Skin epidermis (tissue), 12 donors: ENCODE data around the gene RNF220.

Experiments used
- H3K27ac ChIP-seq, 21 experiments: fragments of 200-600 bp; sonication (generic) in 11 of 21; one replicate each; pipeline ENCODE4 v1.5.0; 2020; ENCODE audit warnings: mild to moderate bottlenecking in 3 of 21, inconsistent platforms in 2 of 21, moderate library complexity in 2 of 21
- H3K4me3 ChIP-seq, 7 experiments: fragments of 200-600 bp; sonication (generic) in 2 of 7; one replicate each; pipeline ENCODE4 v1.5.0; 2020; ENCODE audit warnings: inconsistent platforms in 2 of 7, mild to moderate bottlenecking in 2 of 7, moderate library complexity in 1 of 7

Gene RNF220

DNA sequence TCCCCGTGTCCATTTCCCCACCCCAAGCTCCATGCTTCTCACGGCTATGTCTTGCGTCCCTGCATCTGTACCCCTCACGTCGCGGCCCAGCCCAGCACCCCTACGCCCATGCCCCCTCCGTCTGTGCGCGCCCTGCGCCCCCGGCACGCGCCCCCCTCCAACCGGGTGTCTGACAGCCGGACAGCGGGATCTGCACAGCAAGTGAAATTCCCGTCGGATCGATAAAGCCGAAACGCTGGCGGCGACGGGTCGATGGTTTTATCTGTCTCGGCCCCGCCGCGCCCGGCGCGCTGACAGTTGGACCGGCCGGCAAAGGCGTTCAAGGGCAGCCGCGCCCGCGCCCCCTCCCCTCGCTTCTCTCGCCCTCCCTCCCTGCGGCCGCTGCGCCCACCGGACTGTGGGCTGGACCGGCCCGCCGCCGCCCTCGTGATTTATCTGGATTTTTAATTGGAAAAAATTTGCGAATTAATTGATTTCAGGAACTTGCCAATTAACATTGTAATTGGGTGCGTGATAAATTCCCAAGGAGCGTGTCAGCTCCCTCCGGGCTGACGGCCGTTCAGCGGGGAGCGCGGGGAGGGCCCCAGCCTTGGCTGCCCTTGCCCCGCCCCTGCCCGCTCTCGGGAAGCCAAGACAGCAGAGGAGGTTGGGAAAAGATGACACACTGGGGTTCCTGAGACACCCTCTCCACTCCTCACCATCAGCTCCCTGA is 212.1 kb downstream of the RNF220 start:
- H3K27ac ChIP-seq, result peak overlapping the region in 2 of 21 experiments; percentile 16 to 38
- H3K4me3 ChIP-seq, result peak overlapping the region in 6 of 7 experiments; percentile 15 to 37 (median 30)

GRCh38 chr1:44617703-44618029 is 212.6 kb downstream of the RNF220 start:
- Histone ChIP-seq H3K4me3 (peak overlapping the region in 3 of 7 experiments; percentile 30 to 37 (median 31)), H3K27ac (no peak overlapping the region)

DNA sequence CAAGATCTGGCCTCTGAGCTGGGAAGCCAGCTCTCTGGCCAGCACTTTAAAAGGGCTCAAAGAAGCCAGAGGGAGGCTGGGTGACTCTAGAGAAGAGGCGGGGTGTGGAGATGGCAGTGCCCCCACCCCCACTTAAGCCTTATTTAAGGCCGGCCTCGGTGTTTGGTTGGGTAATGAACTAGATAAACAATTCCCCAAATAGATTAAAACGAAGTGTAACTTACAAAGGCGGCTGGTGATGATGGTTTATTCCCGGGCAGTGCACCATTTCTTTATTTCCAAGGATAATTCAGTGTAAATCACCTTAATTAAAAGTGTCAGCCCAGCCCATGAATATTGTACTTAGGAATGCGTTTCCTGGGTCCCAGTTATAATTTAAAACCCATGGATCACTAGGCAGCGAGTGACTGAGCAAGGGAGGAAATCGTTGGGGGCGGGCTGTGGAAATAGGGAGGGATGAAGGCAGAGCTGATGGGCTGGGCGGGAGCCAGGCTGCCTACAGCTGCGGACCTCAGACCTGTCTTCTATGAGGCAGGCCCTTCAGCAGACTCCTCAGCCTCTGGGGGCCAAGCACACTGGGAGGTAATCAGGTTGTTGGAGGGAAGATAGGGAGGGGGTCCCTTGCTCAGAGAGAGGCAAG is 214.3 kb downstream of the RNF220 start:
- Histone ChIP-seq H3K4me3 (no peak overlapping the region), H3K27ac (no peak overlapping the region)

GRCh38 chr1:44620072-44620471 is 215.0 kb downstream of the RNF220 start:
- Histone ChIP-seq H3K27ac (no peak overlapping the region), H3K4me3 (no peak overlapping the region)

DNA sequence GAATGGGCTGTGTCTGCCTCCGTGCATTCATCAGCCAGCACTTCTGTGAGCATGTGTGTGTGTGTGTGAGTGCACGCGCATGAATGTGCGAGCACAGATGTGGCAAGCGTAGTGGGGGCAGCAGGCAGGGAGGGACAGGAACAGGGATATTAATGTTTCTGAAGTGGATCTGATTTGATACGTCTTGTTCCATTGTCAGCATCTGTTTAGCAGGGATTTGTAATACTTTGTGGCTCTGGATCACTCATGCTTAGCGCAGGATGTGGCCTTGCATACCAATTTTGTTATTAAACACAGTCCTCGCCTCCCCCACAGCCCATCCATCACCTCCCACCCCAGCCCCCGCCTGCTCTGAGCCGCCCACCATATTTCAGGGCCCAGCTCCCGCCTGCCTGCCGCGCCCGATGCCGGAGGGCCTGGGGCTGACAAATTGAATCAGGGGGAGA is 216.8 kb downstream of the RNF220 start:
- H3K27ac ChIP-seq, result no peak overlapping the region
- no peak overlapping the region for H3K4me3 ChIP-seq

GRCh38 chr1:44624268-44624901 is 219.3 kb downstream of the RNF220 start:
- Histone ChIP-seq H3K27ac (no peak overlapping the region), H3K4me3 (no peak overlapping the region)

- H3K27ac ChIP-seq, result no peak overlapping the region
- no peak overlapping the region for H3K4me3 ChIP-seq
Measured at GRCh38 chr1:44625348-44625747, 220.3 kb downstream of the RNF220 start.

- H3K4me3 ChIP-seq, result no peak overlapping the region
- no peak overlapping the region for H3K27ac ChIP-seq
Measured at GRCh38 chr1:44628962-44629756, 224.1 kb downstream of the RNF220 start.

GRCh38 chr1:44630116-44630515 is 225.1 kb downstream of the RNF220 start:
- Histone ChIP-seq H3K4me3 (no peak overlapping the region), H3K27ac (no peak overlapping the region)

- Histone ChIP-seq H3K27ac (peak overlapping the region; percentile 85 to 99 (median 95)), H3K4me3 (peak overlapping the region; percentile 50 to 96 (median 75))
Measured at GRCh38 chr1:44631333-44631646, 226.2 kb downstream of the RNF220 start.

DNA sequence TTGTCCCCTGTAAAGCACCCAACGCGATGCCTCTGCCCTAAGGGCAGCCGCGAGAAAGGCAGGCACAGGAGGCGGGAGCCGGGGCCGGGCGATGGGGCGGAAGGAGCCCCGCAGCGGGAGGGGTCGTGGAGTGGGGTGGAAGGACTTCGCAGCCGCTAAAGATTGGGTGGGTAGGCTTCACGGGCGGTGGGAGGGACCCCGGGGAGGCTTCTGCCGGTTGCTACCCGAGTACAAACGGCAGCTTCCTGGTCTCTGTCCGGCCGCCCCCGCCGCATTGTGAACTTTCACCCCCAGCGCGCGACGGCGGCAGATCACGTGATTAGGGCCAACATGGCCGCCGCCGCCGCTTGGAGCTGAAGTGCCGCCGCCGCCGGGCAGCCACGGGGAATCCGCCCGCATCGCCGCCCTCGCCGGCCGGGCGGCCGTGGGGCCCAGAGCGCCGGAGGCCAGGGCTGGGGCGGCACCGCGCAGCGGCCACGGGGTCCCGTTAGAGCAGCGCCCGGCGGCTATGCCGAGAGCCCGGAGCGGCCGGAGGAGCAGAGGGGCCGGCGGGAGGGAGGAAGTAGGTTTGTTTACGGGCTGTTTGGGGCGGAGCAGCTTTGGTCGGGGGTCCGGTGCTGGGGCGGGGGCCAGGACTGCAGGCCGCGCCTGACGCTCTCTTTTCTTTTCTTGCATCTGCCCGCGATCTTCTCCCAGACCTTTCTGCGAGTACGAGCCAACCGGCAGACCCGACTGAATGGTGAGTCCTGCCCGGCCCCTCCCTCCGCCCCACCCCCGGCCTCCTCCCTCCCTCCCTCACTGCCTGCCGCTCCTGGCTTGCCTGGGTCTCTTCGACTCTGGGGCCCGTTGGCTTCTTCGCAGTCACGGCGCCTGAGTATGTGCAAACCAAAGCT is 226.8 kb downstream of the RNF220 start:
- Histone ChIP-seq H3K27ac (peak overlapping the region; percentile 85 to 99 (median 95)), H3K4me3 (peak overlapping the region; percentile 50 to 96 (median 75))

DNA sequence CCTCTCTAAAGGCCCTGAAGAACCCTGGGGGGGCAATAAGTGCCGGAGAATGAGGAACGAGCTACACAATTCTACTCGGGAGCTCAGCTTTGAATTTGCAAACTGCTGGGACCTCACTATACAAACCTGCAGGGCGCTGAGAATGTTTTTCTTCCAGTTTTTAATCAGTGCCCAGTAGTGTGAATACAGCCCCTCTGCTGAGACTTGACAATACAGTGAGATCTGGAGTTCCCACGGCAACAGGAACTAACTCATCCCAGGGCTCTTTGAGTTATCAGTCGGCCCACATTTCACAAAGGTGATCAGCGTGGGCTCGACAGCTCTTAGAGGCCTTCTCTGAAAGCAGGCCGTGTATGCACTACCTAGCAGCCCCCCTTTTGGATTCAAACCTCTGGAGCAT is 227.5 kb downstream of the RNF220 start:
- peak overlapping the region in 20 of 21 experiments; percentile 85 to 99 (median 94) for H3K27ac ChIP-seq
- H3K4me3 ChIP-seq, result peak overlapping the region; percentile 50 to 96 (median 75)

- Histone ChIP-seq H3K4me3 (no peak overlapping the region), H3K27ac (peak overlapping the region in 1 of 21 experiments; percentile 7)
Measured at GRCh38 chr1:44634606-44635189, 229.6 kb downstream of the RNF220 start.

DNA sequence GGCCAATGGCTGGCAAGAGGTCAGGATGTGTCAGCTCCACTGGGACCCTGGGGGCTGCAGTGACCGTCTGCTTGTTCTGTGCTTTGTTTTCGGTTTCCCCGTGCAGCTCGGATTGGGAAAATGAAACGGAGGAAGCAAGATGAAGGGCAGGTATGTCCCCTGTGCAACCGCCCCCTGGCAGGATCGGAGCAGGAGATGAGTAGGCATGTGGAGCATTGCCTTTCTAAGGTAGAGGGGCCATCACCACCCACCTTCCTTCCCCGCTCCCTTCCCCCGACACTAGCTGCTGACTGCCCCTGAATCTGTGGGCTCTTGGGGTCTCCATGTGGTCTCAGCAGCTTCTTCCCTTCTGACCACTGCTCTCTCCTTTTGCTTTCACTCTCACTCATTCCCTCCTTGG is 230.4 kb downstream of the RNF220 start:
- H3K4me3 ChIP-seq, result no peak overlapping the region
- H3K27ac ChIP-seq, result no peak overlapping the region

- no peak overlapping the region for H3K27ac ChIP-seq
Measured at GRCh38 chr1:44636083-44636687, 231.1 kb downstream of the RNF220 start.

GRCh38 chr1:44636688-44637598 is 231.9 kb downstream of the RNF220 start:
- no peak overlapping the region for H3K4me3 ChIP-seq
- no peak overlapping the region for H3K27ac ChIP-seq

More at GRCh38 chr1:44636083-44636687, 231.1 kb downstream of the RNF220 start:
- no peak overlapping the region for H3K4me3 ChIP-seq

GRCh38 chr1:44637702-44638411 is 232.8 kb downstream of the RNF220 start:
- Histone ChIP-seq H3K4me3 (no peak overlapping the region), H3K27ac (no peak overlapping the region)
